H9 (cell line): Measurements from ENCODE around the gene EPB41L4A. TPM values are rescaled to one million over a fixed set of nuclear protein-coding genes. Genes with fewer than 3 reads are reported as not detected.

ENCODE experiments used
- DNase-seq: peaks from one replicate; pipeline ENCODE4 v3.0.0-alpha.2; 2017
- H2AFZ ChIP-seq: one replicate; pipeline ENCODE4 v1.6.1; 2013; ENCODE audit warnings: mild to moderate bottlenecking, low read length, control low read depth, moderate library complexity
- H2AK5ac ChIP-seq: 2 replicates; pipeline ENCODE4 v1.6.1; 2013; ENCODE audit warnings: low read length, control low read depth, mixed read lengths; ENCODE audit not compliant: insufficient read length
- H2BK120ac ChIP-seq: one replicate; pipeline ENCODE4 v1.6.1; 2013; ENCODE audit warnings: low read depth, mild to moderate bottlenecking, low read length, control low read depth, inconsistent platforms; ENCODE audit not compliant: poor library complexity, severe bottlenecking
- H2BK12ac ChIP-seq: 2 replicates; pipeline ENCODE4 v1.6.1; 2013; ENCODE audit warnings: low read length, control low read depth, mixed read lengths, low read depth; ENCODE audit not compliant: insufficient read length
- H2BK15ac ChIP-seq: 2 replicates; pipeline ENCODE4 v1.6.1; 2013; ENCODE audit warnings: low read depth, low read length, control low read depth
- H2BK20ac ChIP-seq: one replicate; pipeline ENCODE4 v1.6.1; 2013; ENCODE audit warnings: low read depth, mild to moderate bottlenecking, low read length, control low read depth, inconsistent platforms; ENCODE audit not compliant: poor library complexity, severe bottlenecking
- H2BK5ac ChIP-seq: 2 replicates; pipeline ENCODE4 v1.6.1; 2013; ENCODE audit warnings: low read length, control low read depth, mixed read lengths; ENCODE audit not compliant: insufficient read length
- H3K14ac ChIP-seq: 2 replicates; pipeline ENCODE4 v1.6.1; 2013; ENCODE audit warnings: low read length, control low read depth; ENCODE audit not compliant: insufficient read depth
- H3K18ac ChIP-seq: 2 replicates; pipeline ENCODE4 v1.6.1; 2013; ENCODE audit warnings: low read depth, mild to moderate bottlenecking, mixed read lengths, low read length, control low read depth; ENCODE audit not compliant: insufficient read length
- H3K23ac ChIP-seq: 2 replicates; pipeline ENCODE4 v1.6.1; 2013; ENCODE audit warnings: low read length, control low read depth, mixed read lengths, low read depth; ENCODE audit not compliant: insufficient read length
- H3K23me2 ChIP-seq: 2 replicates; pipeline ENCODE4 v1.6.1; 2013; ENCODE audit warnings: low read depth, mild to moderate bottlenecking, mixed read lengths, low read length, control low read depth; ENCODE audit not compliant: insufficient read length, poor library complexity, severe bottlenecking
- H3K27ac ChIP-seq: 2 replicates; pipeline ENCODE4 v1.5.1; 2013; ENCODE audit warnings: low read length, control low read depth, mixed read lengths, low read depth; ENCODE audit not compliant: insufficient read length
- H3K27me3 ChIP-seq: 2 replicates; pipeline ENCODE4 v1.6.1; 2013; ENCODE audit warnings: low read length, control low read depth, inconsistent platforms; ENCODE audit not compliant: insufficient read depth
- H3K4ac ChIP-seq: 2 replicates; pipeline ENCODE4 v1.6.1; 2013; ENCODE audit warnings: low read depth, mild to moderate bottlenecking, control low read depth, inconsistent platforms, low read length, moderate library complexity
- H3K4me1 ChIP-seq: 2 replicates; pipeline ENCODE4 v1.6.1; 2013; ENCODE audit warnings: low read length, control low read depth, inconsistent platforms; ENCODE audit not compliant: insufficient read depth
- H3K4me2 ChIP-seq: 2 replicates; pipeline ENCODE4 v1.6.1; 2013; ENCODE audit warnings: low read length, control low read depth, mixed read lengths; ENCODE audit not compliant: insufficient read length, insufficient read depth
- H3K56ac ChIP-seq: 2 replicates; pipeline ENCODE4 v1.6.1; 2013; ENCODE audit warnings: low read depth, mild to moderate bottlenecking, mixed read lengths, low read length, control low read depth; ENCODE audit not compliant: insufficient read length
- H3K79me1 ChIP-seq: 2 replicates; pipeline ENCODE4 v1.6.1; 2013; ENCODE audit warnings: low read depth, mild to moderate bottlenecking, moderate library complexity, low read length, control low read depth, inconsistent platforms; ENCODE audit not compliant: insufficient read depth, poor library complexity, severe bottlenecking
- H3K79me2 ChIP-seq: 2 replicates; pipeline ENCODE4 v1.6.1; 2013; ENCODE audit warnings: low read length, control low read depth, inconsistent platforms; ENCODE audit not compliant: insufficient read depth
- H3K9ac ChIP-seq: 2 replicates; pipeline ENCODE4 v1.6.1; 2013; ENCODE audit warnings: low read length, control low read depth, mixed read lengths; ENCODE audit not compliant: insufficient read length; ENCODE audit errors: extremely low read depth
- H3K9me3 ChIP-seq: one replicate; pipeline ENCODE4 v1.6.1; 2013; ENCODE audit warnings: low read depth, low read length, inconsistent platforms; ENCODE audit not compliant: control insufficient read depth
- H3T11ph ChIP-seq: one replicate; pipeline ENCODE4 v1.6.1; 2013; ENCODE audit warnings: mild to moderate bottlenecking, low read length, control low read depth, inconsistent platforms
- H4K20me1 ChIP-seq: one replicate; pipeline ENCODE4 v1.6.1; 2013; ENCODE audit not compliant: control insufficient read depth, insufficient read length, insufficient read depth
- H4K5ac ChIP-seq: 2 replicates; pipeline ENCODE4 v1.6.1; 2013; ENCODE audit warnings: low read depth, mild to moderate bottlenecking, mixed read lengths, low read length, control low read depth; ENCODE audit not compliant: insufficient read length
- H4K8ac ChIP-seq: replicated peaks from 2 replicates; pipeline ENCODE4 v1.6.1; 2013; ENCODE audit warnings: low read length, control low read depth, mixed read lengths, low read depth; ENCODE audit not compliant: insufficient read length
- H4K91ac ChIP-seq: 2 replicates; pipeline ENCODE4 v1.6.1; 2013; ENCODE audit warnings: low read depth, mild to moderate bottlenecking, moderate library complexity, mixed read lengths, low read length, control low read depth; ENCODE audit not compliant: insufficient read length
- H3K27ac Mint-ChIP-seq, 3 experiments: 2 replicates in 2 of 3; 3 replicates in 1 of 3; pipeline ENCODE4 v1.8.0; 2020 to 2021; ENCODE audit warnings: mixed read lengths in 3 of 3, mild to moderate bottlenecking in 1 of 3, moderate library complexity in 1 of 3
- H3K27me3 Mint-ChIP-seq: 2 replicates; pipeline ENCODE4 v1.8.0; 2021; ENCODE audit warnings: low read depth, mild to moderate bottlenecking, moderate library complexity, mixed read lengths
- H3K36me3 Mint-ChIP-seq, 3 experiments: 2 replicates in 2 of 3; 3 replicates in 1 of 3; pipeline ENCODE4 v1.8.0; 2020 to 2021; ENCODE audit warnings: low read depth in 3 of 3, mixed read lengths in 3 of 3; ENCODE audit not compliant: insufficient read depth in 1 of 3
- H3K4me1 Mint-ChIP-seq, 2 experiments: 2 replicates each; pipeline ENCODE4 v1.8.0; 2020; ENCODE audit warnings: mixed read lengths in 2 of 2
- H3K4me3 Mint-ChIP-seq, 2 experiments: 2 replicates in 1 of 2; 3 replicates in 1 of 2; pipeline ENCODE4 v1.8.0; 2020 to 2021; ENCODE audit warnings: mild to moderate bottlenecking in 2 of 2, mixed read lengths in 2 of 2, moderate library complexity in 1 of 2
- H3K9me3 Mint-ChIP-seq, 2 experiments: 2 replicates in 1 of 2; 3 replicates in 1 of 2; pipeline ENCODE4 v1.8.0; 2020; ENCODE audit warnings: mild to moderate bottlenecking in 2 of 2, mixed read lengths in 2 of 2, moderate library complexity in 1 of 2
- CTCF ChIP-seq: fragments of 200-600 bp; sonication (generic); conservative IDR thresholded peaks from 3 replicates; pipeline ENCODE4 v1.8.0; 2021; ENCODE audit warnings: antibody characterized with exemption, mild to moderate bottlenecking
- WGBS: extraction: QIAGEN DNeasy Blood & Tissue Kit; methylation state at CpG from one replicate; pipeline ENCODE4 v1.1.7; 2013; ENCODE audit warnings: missing lambda C conversion rate, low lambda C conversion rate, mixed read lengths; ENCODE audit not compliant: insufficient read length; ENCODE audit errors: extremely low coverage; 5-methylcytosine and 5-hydroxymethylcytosine counted together
- total RNA-seq: library from RNA; stranded (reverse); gene quantifications from 2 replicates; pipeline ENCODE4 v1.2.1, GENCODE V29; 2021

EPB41L4A gene
- total RNA-seq, 1 experiment from 2014 or later = 4.9 TPM

- Histone ChIP-seq H2BK15ac (no peak overlapping the region), H3K23me2 (no peaks in the 10 kb centered on the region), H3K4me2 (no peak overlapping the region), H3K18ac (no peak overlapping the region), H4K20me1 (no peaks in the 10 kb centered on the region), H3K79me1 (no peaks in the 10 kb centered on the region), H2AFZ (no peak overlapping the region), H3K9me3 (no peaks in the 10 kb centered on the region), H3K4me1 (no peaks in the 10 kb centered on the region), H3K23ac (no peak overlapping the region), H3K27me3 (no peaks in the 10 kb centered on the region), H2BK120ac (no peak overlapping the region), H3K14ac (no peak overlapping the region), H3K79me2 (no peaks in the 10 kb centered on the region), H2BK5ac (no peak overlapping the region), H3T11ph (no peak overlapping the region), H3K56ac (no peak overlapping the region), H2BK12ac (no peak overlapping the region), H2AK5ac (no peak overlapping the region), H3K4ac (no peak overlapping the region), H3K27ac (no peak overlapping the region), H2BK20ac (no peak overlapping the region), H3K9ac (no peak overlapping the region), H4K5ac (no peak overlapping the region), H4K91ac (no peak overlapping the region), H4K8ac (no peak overlapping the region)
- no peak for DNase-seq
- Mint-ChIP-seq H3K27me3 (no peaks in the 10 kb centered on the region; the same call in 1 of the 2 replicates), H3K4me1 (peaks cover 13 to 16% of the 10 kb centered on the region in 2 experiments), H3K4me3 (no peak overlapping the region), H3K36me3 (peaks cover 0 to 3% (median 0%) of the 10 kb centered on the region in 3 experiments; a peak in 1 of 7 replicates), H3K9me3 (no peaks in the 10 kb centered on the region), H3K27ac (no peak overlapping the region; a peak in 1 of 7 replicates)
- TF ChIP-seq CTCF = no peak
- no CpG with 5 or more reads among the region's 4 CpGs for WGBS
Measured at GRCh38 chr5:112388074-112388473, 31.0 kb downstream of the EPB41L4A start.
